ENCODE measurements around the gene RCL1. TPM values are rescaled to one million over a fixed set of nuclear protein-coding genes. Genes with fewer than 3 reads are reported as not detected.

Gene RCL1
- total RNA-seq, 1 donor from 2014 or later, result 15.6 TPM

DNA sequence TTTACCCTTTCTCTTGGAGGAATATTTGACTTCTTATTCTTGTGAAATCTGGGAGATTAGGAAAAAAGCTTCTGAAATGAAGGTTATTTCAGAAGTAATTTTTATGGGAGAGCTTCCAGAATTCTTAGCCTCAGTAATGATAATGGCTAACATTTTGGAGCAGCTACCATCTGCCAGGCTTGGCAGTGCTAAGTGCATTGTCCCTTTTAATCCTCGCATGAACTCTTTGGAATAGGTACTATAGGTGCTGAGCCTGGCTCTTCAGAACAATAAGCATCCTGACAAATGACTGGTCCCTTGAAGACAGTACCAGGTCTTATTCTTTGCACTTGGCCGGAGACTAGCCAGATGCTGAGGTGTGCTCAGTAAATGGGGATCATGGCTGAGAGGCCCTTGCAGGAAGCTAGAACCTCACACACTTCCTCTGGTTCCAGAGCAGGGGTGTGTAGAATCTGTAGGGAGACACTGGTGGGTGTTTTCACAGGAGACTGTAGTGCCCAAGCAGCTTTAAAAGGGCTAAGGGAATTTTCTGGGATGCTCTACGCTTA is 90.7 kb downstream of the RCL1 start:
- no peak for DNase-seq (ENCODE audit: extremely low spot score, unreplicated experiment)
- peaks cover 9% of the 10 kb centered on the region for H3K4me1 Mint-ChIP-seq (ENCODE audit: unreplicated experiment)
- TF ChIP-seq, protein P1, sequence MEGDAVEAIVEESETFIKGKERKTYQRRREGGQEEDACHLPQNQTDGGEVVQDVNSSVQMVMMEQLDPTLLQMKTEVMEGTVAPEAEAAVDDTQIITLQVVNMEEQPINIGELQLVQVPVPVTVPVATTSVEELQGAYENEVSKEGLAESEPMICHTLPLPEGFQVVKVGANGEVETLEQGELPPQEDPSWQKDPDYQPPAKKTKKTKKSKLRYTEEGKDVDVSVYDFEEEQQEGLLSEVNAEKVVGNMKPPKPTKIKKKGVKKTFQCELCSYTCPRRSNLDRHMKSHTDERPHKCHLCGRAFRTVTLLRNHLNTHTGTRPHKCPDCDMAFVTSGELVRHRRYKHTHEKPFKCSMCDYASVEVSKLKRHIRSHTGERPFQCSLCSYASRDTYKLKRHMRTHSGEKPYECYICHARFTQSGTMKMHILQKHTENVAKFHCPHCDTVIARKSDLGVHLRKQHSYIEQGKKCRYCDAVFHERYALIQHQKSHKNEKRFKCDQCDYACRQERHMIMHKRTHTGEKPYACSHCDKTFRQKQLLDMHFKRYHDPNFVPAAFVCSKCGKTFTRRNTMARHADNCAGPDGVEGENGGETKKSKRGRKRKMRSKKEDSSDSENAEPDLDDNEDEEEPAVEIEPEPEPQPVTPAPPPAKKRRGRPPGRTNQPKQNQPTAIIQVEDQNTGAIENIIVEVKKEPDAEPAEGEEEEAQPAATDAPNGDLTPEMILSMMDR (conservative IDR thresholded peaks at IDR 0.05), result no peak
- H3K27ac Mint-ChIP-seq, result no peak overlapping the region
- no peaks in the 10 kb centered on the region for H3K27me3 Mint-ChIP-seq
- no peak overlapping the region for H3K4me3 Mint-ChIP-seq
- H3K9me3 Mint-ChIP-seq, result no peaks in the 10 kb centered on the region
- H3K36me3 Mint-ChIP-seq, result no peaks in the 10 kb centered on the region

GRCh38 chr9:4886698-4887097 is 94.0 kb downstream of the RCL1 start:
- H3K9me3 Mint-ChIP-seq, result no peaks in the 10 kb centered on the region
- H3K27ac Mint-ChIP-seq, result no peak overlapping the region
- no peaks in the 10 kb centered on the region for H3K36me3 Mint-ChIP-seq
- H3K4me1 Mint-ChIP-seq (ENCODE audit: unreplicated experiment), result peaks cover 9% of the 10 kb centered on the region
- no peaks in the 10 kb centered on the region for H3K27me3 Mint-ChIP-seq
- TF ChIP-seq, protein P1 (conservative IDR thresholded peaks at IDR 0.05), result no peak
- DNase-seq (ENCODE audit: extremely low spot score, unreplicated experiment), result no peak
- H3K4me3 Mint-ChIP-seq, result no peak overlapping the region

DNA sequence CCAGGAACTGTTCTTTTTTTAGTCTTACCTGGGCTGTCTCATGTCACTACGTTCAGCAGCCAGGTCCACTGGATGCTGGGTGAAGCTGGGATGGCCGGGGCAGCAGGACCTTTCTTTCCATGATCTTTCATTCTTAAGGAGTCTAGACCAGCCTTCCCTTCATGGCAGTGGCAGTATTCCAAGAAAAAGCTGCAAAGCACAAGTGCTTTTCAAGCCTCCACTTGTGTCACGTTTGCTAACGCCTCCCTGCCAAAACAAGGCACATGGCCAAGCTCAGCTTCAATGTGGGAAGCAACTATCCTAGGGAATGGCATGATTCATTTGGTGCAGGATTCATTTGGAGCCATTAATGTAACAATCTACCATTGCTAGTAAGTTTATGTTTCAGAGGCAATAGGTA is 94.8 kb downstream of the RCL1 start:
- no peaks in the 10 kb centered on the region for H3K27me3 Mint-ChIP-seq
- no peak overlapping the region for H3K27ac Mint-ChIP-seq
- TF ChIP-seq, protein P1 (conservative IDR thresholded peaks at IDR 0.05), result no peak
- H3K4me1 Mint-ChIP-seq (ENCODE audit: unreplicated experiment), result peaks cover 9% of the 10 kb centered on the region
- no peak overlapping the region for H3K4me3 Mint-ChIP-seq
- no peak for DNase-seq (ENCODE audit: extremely low spot score, unreplicated experiment)
- H3K36me3 Mint-ChIP-seq, result no peaks in the 10 kb centered on the region
- H3K9me3 Mint-ChIP-seq, result no peaks in the 10 kb centered on the region

DNA sequence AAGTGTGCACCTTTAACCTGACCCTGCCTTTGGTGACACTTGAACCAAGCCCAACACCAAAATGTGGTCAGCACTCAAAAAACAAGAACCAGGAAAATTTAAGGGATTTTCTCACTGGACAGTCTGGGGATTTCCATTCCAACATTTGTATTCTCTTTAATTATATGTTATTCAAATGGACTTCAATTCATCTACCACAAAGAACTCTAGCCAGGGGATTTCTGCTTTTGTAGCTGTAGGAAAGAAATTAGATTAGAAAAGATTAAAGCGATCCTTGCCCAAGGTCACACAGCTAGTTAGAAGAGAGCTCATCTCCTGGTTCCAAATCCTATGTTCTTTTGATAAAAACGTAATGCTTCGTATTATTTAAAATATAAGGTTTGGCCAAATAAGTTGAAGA is 97.5 kb downstream of the RCL1 start:
- H3K4me3 Mint-ChIP-seq, result no peak overlapping the region
- peaks cover 9% of the 10 kb centered on the region for H3K4me1 Mint-ChIP-seq (ENCODE audit: unreplicated experiment)
- no peaks in the 10 kb centered on the region for H3K9me3 Mint-ChIP-seq
- H3K27me3 Mint-ChIP-seq, result no peaks in the 10 kb centered on the region
- no peak overlapping the region for H3K27ac Mint-ChIP-seq
- TF ChIP-seq, protein P1 (conservative IDR thresholded peaks at IDR 0.05), result no peak
- no peak for DNase-seq (ENCODE audit: extremely low spot score, unreplicated experiment)
- no peaks in the 10 kb centered on the region for H3K36me3 Mint-ChIP-seq

GRCh38 chr9:4890929-4891328 is 98.2 kb downstream of the RCL1 start:
- TF ChIP-seq, protein P1 (conservative IDR thresholded peaks at IDR 0.05), result no peak
- no peaks in the 10 kb centered on the region for H3K27me3 Mint-ChIP-seq
- DNase-seq (ENCODE audit: extremely low spot score, unreplicated experiment), result no peak
- no peak overlapping the region for H3K4me3 Mint-ChIP-seq
- H3K4me1 Mint-ChIP-seq (ENCODE audit: unreplicated experiment), result peaks cover 9% of the 10 kb centered on the region
- no peaks in the 10 kb centered on the region for H3K36me3 Mint-ChIP-seq
- H3K27ac Mint-ChIP-seq, result no peak overlapping the region
- no peaks in the 10 kb centered on the region for H3K9me3 Mint-ChIP-seq

DNA sequence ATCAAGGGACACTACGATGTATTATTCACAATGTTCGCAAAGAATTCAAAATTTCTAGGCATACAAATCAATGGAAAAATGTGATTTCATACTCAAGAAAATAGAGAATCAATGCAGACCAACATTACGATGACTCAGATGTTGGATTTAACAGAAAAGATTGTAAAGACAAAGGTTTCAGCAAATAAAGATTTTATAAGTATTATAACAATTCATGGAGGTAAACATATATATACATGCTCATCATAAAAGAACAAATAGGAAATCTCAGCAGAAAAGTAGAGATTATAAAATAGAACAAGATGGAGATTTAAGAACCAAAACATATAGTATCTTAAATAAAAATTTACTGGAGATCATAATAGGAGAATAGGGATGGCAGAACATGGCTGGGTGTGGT is 98.9 kb downstream of the RCL1 start:
- Mint-ChIP-seq H3K27ac (no peak overlapping the region), H3K9me3 (no peaks in the 10 kb centered on the region), H3K27me3 (no peaks in the 10 kb centered on the region), H3K4me3 (no peak overlapping the region), H3K4me1 (ENCODE audit: unreplicated experiment) (peaks cover 9% of the 10 kb centered on the region), H3K36me3 (no peaks in the 10 kb centered on the region)
- no peak for DNase-seq (ENCODE audit: extremely low spot score, unreplicated experiment)
- TF ChIP-seq, protein P1 (conservative IDR thresholded peaks at IDR 0.05), result no peak
